Right lobe of liver (tissue), 6 donors: ENCODE measurements around the gene FOXP1. TPM values are rescaled to one million over a fixed set of nuclear protein-coding genes. Genes with fewer than 3 reads are reported as not detected.
A peak's percentile ranks its signal among the peaks of the same experiment; 100 is the strongest.

Source experiments
- ATAC-seq, 4 donors: fragments of 200-7000 bp; cut with Tn5 transposase; one replicate each; pipeline ENCODE4 v1.9.1; 2020; ENCODE audit warnings: mild to moderate bottlenecking in 4 of 4, moderate library complexity in 4 of 4
- DNase-seq, 3 donors: peaks; one replicate each; pipeline ENCODE4 v3.0.0-alpha.2; 2020
- H3K27ac ChIP-seq, 3 donors: fragments of 200-600 bp; one replicate each; pipeline ENCODE4 v1.8.0; 2022
- H3K27me3 ChIP-seq, 2 donors: fragments of 200-600 bp; one replicate each; pipeline ENCODE4 v1.8.0; 2022
- H3K36me3 ChIP-seq, 4 donors: fragments of 200-600 bp; sonication (generic) in 1 of 4; one replicate each; pipeline versions ENCODE4 v1.5.1 to v1.8.0; 2017 to 2022; ENCODE audit warnings: control low read depth in 1 of 4
- H3K4me1 ChIP-seq, 4 donors: fragments of 200-600 bp; sonication (generic) in 1 of 4; one replicate each; pipeline versions ENCODE4 v1.5.1 to v1.8.0; 2017 to 2022; ENCODE audit warnings: control low read depth in 1 of 4
- H3K4me3 ChIP-seq, 3 donors: fragments of 200-600 bp; one replicate each; pipeline ENCODE4 v1.8.0; 2022
- H3K9me3 ChIP-seq, 4 donors: fragments of 200-600 bp; sonication (generic) in 1 of 4; one replicate each; pipeline versions ENCODE4 v1.5.1 to v1.8.0; 2017 to 2022; ENCODE audit warnings: control low read depth in 1 of 4
- POLR2A ChIP-seq: fragments of 450-650 bp; IDR thresholded peaks from one replicate; pipeline ENCODE4 v1.6.1; 2017; ENCODE audit warnings: antibody characterized with exemption, mild to moderate bottlenecking
- WGBS: methylation state at CpG from one replicate; pipeline ENCODE4 v1.1.6; 2018; ENCODE audit warnings: low coverage, low lambda C conversion rate; ENCODE audit not compliant: insufficient coverage; ENCODE audit errors: missing lambda C conversion rate; 5-methylcytosine and 5-hydroxymethylcytosine counted together
- intact Hi-C, 2 donors: fragments of 100-400 bp; cut with DNase I; formaldehyde crosslinking; loops; one replicate each; pipeline versions ENCODE4 v1.11.2 to v1.14.1; 2022
- total RNA-seq, 6 experiments: library from RNA; depleted of rRNA in 2 of 6; stranded (reverse); fragments of >200 nt in 2 of 6; fragmentation: NEBNext Ultra II Directional in 3 of 6; extraction: Animal tissue kit (Norgen Biotek cat#: 25700) in 3 of 6; gene quantifications; one replicate each; pipeline versions ENCODE4 v1.1.0 to v1.2.4, GENCODE V29; 2016 to 2023
- TF ChIP-seq, protein P1 (sequence below), 4 donors: fragments of 200-600 bp in 3 of 4; fragments of 450-650 bp in 1 of 4; IDR thresholded peaks; one replicate each; pipeline versions ENCODE4 v1.5.1 to v1.8.0; 2016 to 2022; ENCODE audit warnings: antibody characterized with exemption in 4 of 4, mild to moderate bottlenecking in 2 of 4
- donor health status: DM: no; HTN: yes; CAD: no.
- donor health status: DM: no; HTN: no; CAD: no.
- donor health status: DM: no; HTN: no; CAD: no.
- donor health status: DM: no; HTN: yes; CAD: no.
- donor health status: DM: no; HTN: yes; CAD: no.

FOXP1 gene
- total RNA-seq, 6 experiments from 2014 or later, result 26.7 to 47.7 (median 35.2) TPM

DNA sequence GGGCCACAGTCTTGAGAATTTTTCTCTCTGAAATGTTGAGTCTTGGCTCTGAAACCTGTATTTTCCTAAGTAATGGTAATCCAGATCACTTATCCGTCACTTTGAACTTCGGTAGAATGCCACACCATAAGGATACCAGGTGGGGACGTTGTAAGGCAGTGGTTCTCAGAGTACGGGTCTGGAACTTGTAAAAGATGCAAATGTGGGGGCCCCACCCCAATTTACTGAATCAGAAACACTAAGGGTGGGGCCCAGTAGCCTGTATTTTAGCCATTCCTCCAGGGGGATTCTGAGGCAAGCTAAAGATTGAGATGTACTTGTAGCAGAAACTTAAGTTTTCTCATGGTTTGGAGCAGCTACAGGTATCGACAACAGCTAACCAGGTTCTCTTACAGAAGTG lies 555.3 kb downstream of the FOXP1 start:
- DNase-seq (no peak), ATAC-seq (no peak)
- intact Hi-C loops, result no loop called here
- 90% methylated on average over 5 of the region's 5 CpGs for WGBS
- peak overlapping the region in 1 of 3 donors; percentile 85 for H3K27ac ChIP-seq
- H3K4me3 ChIP-seq, result no peak overlapping the region
- no peaks in the 10 kb centered on the region for H3K36me3 ChIP-seq
- H3K4me1 ChIP-seq, result peaks cover 0 to 35% (median 16%) of the 10 kb centered on the region in 4 donors
- no peak for TF ChIP-seq POLR2A
- TF ChIP-seq, protein P1, sequence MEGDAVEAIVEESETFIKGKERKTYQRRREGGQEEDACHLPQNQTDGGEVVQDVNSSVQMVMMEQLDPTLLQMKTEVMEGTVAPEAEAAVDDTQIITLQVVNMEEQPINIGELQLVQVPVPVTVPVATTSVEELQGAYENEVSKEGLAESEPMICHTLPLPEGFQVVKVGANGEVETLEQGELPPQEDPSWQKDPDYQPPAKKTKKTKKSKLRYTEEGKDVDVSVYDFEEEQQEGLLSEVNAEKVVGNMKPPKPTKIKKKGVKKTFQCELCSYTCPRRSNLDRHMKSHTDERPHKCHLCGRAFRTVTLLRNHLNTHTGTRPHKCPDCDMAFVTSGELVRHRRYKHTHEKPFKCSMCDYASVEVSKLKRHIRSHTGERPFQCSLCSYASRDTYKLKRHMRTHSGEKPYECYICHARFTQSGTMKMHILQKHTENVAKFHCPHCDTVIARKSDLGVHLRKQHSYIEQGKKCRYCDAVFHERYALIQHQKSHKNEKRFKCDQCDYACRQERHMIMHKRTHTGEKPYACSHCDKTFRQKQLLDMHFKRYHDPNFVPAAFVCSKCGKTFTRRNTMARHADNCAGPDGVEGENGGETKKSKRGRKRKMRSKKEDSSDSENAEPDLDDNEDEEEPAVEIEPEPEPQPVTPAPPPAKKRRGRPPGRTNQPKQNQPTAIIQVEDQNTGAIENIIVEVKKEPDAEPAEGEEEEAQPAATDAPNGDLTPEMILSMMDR (IDR thresholded peaks at IDR 0.05), result no peak
- no peaks in the 10 kb centered on the region for H3K9me3 ChIP-seq
- H3K27me3 ChIP-seq, result no peaks in the 10 kb centered on the region

DNA sequence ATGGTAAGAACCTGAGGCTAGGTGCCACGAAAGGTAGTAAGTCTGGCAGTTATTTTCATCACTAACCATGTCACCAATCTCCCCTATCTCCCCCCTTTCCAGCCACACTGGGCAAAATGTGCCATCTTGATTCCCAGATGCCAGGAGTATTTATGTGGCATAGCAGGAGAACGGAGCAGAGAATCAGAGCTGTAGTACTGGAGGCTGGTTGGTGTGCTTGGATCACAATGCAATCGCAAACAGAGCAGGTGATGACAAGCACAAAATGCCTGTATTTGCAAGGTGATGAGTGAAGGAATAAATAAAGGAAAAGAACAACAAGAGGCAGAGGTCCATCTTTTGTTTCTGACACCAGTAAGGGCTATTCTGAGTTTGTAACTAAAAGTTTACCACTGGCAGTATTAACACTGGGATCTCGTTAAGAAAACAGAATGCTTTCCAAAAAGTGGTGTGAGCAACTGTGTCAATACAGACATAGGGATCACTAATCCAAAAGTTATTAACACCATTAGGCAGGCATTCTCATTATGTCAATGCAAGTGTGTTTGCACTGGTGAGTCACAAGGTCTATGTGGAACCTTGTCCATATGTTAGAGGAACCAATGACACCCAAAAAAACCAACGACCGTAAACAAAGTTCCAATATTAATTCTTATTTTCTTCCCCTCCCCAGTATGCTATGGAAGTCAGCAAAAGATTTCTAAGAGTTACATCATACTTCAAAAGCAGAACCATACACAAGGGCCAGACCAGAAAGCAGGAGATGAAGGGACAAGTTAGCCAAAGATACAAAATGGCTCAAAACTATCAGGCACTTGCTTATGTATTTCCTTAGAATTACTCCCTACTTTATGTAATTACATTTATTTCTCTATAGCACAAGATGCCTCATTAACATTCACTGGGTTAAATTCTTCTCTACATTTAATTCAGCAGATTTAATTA lies 556.6 kb downstream of the FOXP1 start:
- peak overlapping the region; percentile 77 to 85 (median 82) for H3K27ac ChIP-seq
- 43% methylated on average over 6 of the region's 6 CpGs for WGBS
- DNase-seq, result no peak
- peak; percentile 57 to 77 (median 64) for ATAC-seq
- intact Hi-C loops, result no loop called here
- no peak overlapping the region for H3K4me3 ChIP-seq
- no peaks in the 10 kb centered on the region for H3K9me3 ChIP-seq
- no peaks in the 10 kb centered on the region for H3K27me3 ChIP-seq
- TF ChIP-seq, protein P1 (IDR thresholded peaks at IDR 0.05), result no peak
- no peak for TF ChIP-seq POLR2A
- no peaks in the 10 kb centered on the region for H3K36me3 ChIP-seq
- H3K4me1 ChIP-seq, result peaks cover 0 to 45% (median 16%) of the 10 kb centered on the region in 4 donors

DNA sequence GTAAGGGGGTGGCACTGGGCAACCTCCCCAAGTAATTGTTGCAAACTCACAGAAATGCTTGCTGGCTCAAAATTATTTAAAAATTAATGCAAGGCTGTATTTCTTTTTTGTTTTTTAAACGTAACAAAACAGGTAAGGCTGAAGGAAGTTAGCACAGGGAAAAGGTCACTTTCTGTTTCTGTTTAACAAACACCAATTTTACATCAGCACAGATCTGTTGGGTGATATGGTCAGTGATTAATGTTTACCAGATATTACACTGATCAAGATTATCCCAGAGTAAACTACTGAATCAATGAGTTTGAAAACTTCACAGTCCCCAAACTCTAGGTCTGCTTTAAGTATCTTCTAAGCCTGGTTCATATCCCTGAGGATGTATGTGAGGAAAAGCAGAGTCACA lies 558.0 kb downstream of the FOXP1 start:
- peak overlapping the region in 1 of 3 donors; percentile 11 for H3K4me3 ChIP-seq
- 5% methylated on average over 1 of the region's 1 CpG for WGBS
- ATAC-seq, result peak; percentile 69 to 86 (median 80)
- intact Hi-C loops, result no loop called here
- no peaks in the 10 kb centered on the region for H3K9me3 ChIP-seq
- TF ChIP-seq POLR2A, result no peak
- TF ChIP-seq, protein P1 (IDR thresholded peaks at IDR 0.05), result no peak
- H3K36me3 ChIP-seq, result no peaks in the 10 kb centered on the region
- peaks cover 0 to 45% (median 16%) of the 10 kb centered on the region in 4 donors for H3K4me1 ChIP-seq
- H3K27me3 ChIP-seq, result no peaks in the 10 kb centered on the region
- no peak for DNase-seq
- H3K27ac ChIP-seq, result peak overlapping the region; percentile 77 to 85 (median 82)

DNA sequence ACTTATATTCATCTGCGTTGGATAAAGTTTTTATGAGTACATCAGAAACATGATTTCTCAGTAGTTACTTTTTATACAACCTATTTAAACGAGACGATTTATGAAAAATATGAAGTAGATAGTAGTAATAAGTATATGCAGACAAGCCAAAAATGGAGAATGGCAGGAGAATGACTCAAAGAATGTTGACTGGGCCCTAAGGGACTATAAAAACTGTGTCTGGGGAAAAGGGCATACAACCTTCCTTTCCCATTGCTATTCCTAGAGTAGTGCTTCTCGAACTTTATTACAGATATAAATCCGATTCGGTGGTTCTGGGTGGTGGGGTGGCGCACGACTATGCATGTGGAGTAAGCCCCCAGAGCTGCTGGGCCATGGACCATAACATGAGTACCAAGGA lies 558.5 kb downstream of the FOXP1 start:
- Histone ChIP-seq H3K27me3 (no peaks in the 10 kb centered on the region), H3K27ac (peak overlapping the region; percentile 77 to 85 (median 82)), H3K36me3 (no peaks in the 10 kb centered on the region), H3K4me1 (peaks cover 0 to 45% (median 16%) of the 10 kb centered on the region in 4 donors), H3K4me3 (peak overlapping the region in 1 of 3 donors; percentile 11), H3K9me3 (no peaks in the 10 kb centered on the region)
- DNase-seq (no peak), ATAC-seq (no peak)
- TF ChIP-seq, protein P1 (IDR thresholded peaks at IDR 0.05), result no peak
- no peak for TF ChIP-seq POLR2A
- WGBS, result 97% methylated on average over 8 of the region's 8 CpGs
- intact Hi-C loops, result no loop called here
